CD1c-positive myeloid dendritic cell (primary cell): ENCODE data around the gene CIDEB.
"Not testable (repeated sequence)": the region's sequence is repeated elsewhere in the genome, so short reads cannot be mapped to it uniquely, and the experiment has no call there.

ENCODE experiments used
- DNase-seq: peaks from one replicate; pipeline ENCODE4 v3.0.0-alpha.2; 2016; ENCODE audit errors: extremely low spot score

Gene CIDEB

GRCh38 chr14:24307575-24308341 is at the start of gene CIDEB:
Gene CIDEB, minus strand, starts transcription at chr14:24307977. Its CDS starts 119 bp downstream, at chr14:24307858.
- DNase-seq = peak; percentile 86

GRCh38 chr14:24356208-24356607 is 48.4 kb upstream of the CIDEB start:
- DNase-seq = no peak

GRCh38 chr14:24355009-24355408 is 47.2 kb upstream of the CIDEB start:
- DNase-seq = no peak

- DNase-seq = not testable (repeated sequence)
Measured at GRCh38 chr14:24354482-24354825, 46.7 kb upstream of the CIDEB start.

GRCh38 chr14:24353559-24354481 is 46.0 kb upstream of the CIDEB start:
- DNase-seq = no peak

- no peak for DNase-seq
Measured at GRCh38 chr14:24351517-24351916, 43.7 kb upstream of the CIDEB start.

- no peak for DNase-seq
Measured at GRCh38 chr14:24349742-24350141, 42.0 kb upstream of the CIDEB start.

GRCh38 chr14:24348186-24348585 is 40.4 kb upstream of the CIDEB start:
- no peak for DNase-seq

GRCh38 chr14:24347134-24347533 is 39.4 kb upstream of the CIDEB start:
- no peak for DNase-seq

GRCh38 chr14:24343795-24344660 is 36.3 kb upstream of the CIDEB start:
- DNase-seq = no peak

GRCh38 chr14:24342889-24343288 is 35.1 kb upstream of the CIDEB start:
- no peak for DNase-seq

- no peak for DNase-seq
Measured at GRCh38 chr14:24340606-24341005, 32.8 kb upstream of the CIDEB start.

- DNase-seq = peak; percentile 70
Measured at GRCh38 chr14:24339284-24340151, 31.7 kb upstream of the CIDEB start, which contains the start of gene RIPK3. Gene RIPK3, minus strand, starts transcription at chr14:24339991. Its CDS starts 165 bp downstream, at chr14:24339826.

- DNase-seq = no peak
Measured at GRCh38 chr14:24338843-24339242, 31.1 kb upstream of the CIDEB start.

- no peak for DNase-seq
Measured at GRCh38 chr14:24337824-24338175, 30.0 kb upstream of the CIDEB start.

GRCh38 chr14:24337144-24337823 is 29.5 kb upstream of the CIDEB start:
- DNase-seq = no peak

- no peak for DNase-seq
Measured at GRCh38 chr14:24335461-24336171, 27.8 kb upstream of the CIDEB start.

GRCh38 chr14:24334431-24335291 is 26.9 kb upstream of the CIDEB start, which contains the start of gene ADCY4:
Gene ADCY4, minus strand, starts transcription at chr14:24335071. Its CDS starts 419 bp downstream, at chr14:24334652.
- DNase-seq = no peak
